GM12892 (cell line): ENCODE data around the gene TRPM5.

ENCODE experiments used
- DNase-seq: peaks from one replicate; pipeline ENCODE4 v3.0.0; 2011; ENCODE audit not compliant: insufficient read length
- FAIRE-seq: peaks from 2 replicates; lab custom pipeline; 2011; peaks lifted over from hg19 to GRCh38; lab: Jason Lieb, UNC
- POLR2A ChIP-seq: IDR thresholded peaks from 2 replicates; pipeline ENCODE4 v1.6.1; 2011; ENCODE audit warnings: low read depth, low read length, control low read depth
- POLR2AphosphoS5 ChIP-seq: IDR thresholded peaks from 2 replicates; pipeline ENCODE4 v1.6.1; 2011; ENCODE audit warnings: low read depth, low read length, control low read depth
- TAF1 ChIP-seq: IDR thresholded peaks from 2 replicates; pipeline ENCODE4 v1.6.1; 2011; ENCODE audit warnings: low read depth, mild to moderate bottlenecking, control low read depth, low read length, borderline replicate concordance

TRPM5 gene

DNA sequence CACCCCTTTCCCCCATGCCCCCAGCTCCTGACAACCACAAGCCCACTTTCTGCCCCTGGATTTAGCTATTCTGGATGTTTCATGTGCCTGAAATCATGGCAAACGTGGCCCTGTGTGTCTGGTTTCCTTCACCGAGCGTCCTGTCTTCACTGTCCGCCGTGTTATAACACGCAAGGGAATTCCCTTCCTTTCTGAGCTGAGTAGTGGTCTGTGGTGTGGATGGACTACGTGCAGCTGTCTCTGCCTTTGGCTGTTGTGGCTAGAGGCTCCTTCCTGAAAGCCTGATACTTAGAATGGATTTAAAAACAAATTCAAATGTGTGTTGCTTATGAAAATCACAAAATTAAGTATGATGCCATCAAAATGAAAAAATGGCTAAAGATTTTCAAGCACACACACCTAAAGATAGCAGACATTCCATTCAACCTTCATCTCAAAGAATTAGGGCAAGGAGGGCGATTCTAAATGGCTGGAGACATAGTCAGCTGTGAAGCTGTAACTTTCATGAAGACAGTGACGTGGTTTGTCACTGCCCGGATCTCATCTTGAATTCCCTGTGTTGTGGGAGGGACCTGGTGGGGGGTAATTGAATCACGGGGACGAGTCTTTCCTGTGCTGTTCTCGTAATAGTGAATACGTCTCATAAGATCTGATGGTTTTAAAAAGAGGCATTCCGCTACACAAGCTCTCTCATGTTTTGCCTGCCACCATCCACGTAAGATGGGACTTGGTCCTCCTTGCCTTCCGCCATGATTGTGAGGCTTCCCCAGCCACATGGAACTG, 31.0 kb upstream of the TRPM5 start:
- no peak for FAIRE-seq
- DNase-seq = no peak
- TF ChIP-seq POLR2A (no peak), POLR2AphosphoS5 (no peak), TAF1 (no peak)

- no peak for TF ChIP-seq POLR2A
- TF ChIP-seq POLR2AphosphoS5 = no peak
- no peak for TF ChIP-seq TAF1
- no peak for DNase-seq
- no peak for FAIRE-seq
These were observed 30.0 kb upstream of the TRPM5 start for GRCh38 chr11:2474059-2474901.

DNA sequence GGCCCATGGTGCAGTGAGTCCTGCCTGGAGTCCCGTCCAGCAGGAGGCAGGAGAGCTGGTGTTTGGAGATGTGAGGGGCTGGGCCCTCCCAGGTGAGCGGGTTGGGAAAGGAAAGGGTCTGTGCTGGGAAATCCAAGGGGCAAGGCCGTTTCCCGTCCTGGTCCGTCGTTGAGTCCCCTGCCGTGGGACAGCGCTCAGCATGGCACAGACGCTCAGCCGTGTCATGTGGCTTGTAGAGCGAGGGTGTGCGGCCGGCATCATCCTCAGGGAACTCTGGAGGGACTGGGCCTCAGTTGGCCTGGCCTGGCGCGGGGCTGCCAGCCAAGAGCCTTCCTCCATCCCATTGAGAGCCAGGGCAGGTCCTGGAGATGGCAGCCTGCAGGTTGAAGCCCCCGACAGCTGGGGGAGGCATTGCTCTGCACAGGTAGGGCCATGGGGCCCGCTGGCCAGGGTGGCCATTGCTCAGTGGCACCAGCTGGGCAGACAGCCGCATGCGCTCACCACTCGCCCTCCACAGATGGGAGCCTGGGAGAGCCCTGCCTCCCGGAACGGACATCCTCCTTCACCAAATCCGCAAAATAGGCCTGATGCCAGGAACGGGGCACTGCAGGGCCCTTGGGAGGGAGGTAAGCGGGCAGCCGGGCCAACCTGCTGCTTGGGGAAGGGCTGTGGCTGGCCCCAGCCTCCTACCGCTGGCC, 29.2 kb upstream of the TRPM5 start:
- no peak for TF ChIP-seq POLR2A
- TF ChIP-seq TAF1 = no peak
- no peak for TF ChIP-seq POLR2AphosphoS5
- DNase-seq (no peak), FAIRE-seq (no peak)

DNA sequence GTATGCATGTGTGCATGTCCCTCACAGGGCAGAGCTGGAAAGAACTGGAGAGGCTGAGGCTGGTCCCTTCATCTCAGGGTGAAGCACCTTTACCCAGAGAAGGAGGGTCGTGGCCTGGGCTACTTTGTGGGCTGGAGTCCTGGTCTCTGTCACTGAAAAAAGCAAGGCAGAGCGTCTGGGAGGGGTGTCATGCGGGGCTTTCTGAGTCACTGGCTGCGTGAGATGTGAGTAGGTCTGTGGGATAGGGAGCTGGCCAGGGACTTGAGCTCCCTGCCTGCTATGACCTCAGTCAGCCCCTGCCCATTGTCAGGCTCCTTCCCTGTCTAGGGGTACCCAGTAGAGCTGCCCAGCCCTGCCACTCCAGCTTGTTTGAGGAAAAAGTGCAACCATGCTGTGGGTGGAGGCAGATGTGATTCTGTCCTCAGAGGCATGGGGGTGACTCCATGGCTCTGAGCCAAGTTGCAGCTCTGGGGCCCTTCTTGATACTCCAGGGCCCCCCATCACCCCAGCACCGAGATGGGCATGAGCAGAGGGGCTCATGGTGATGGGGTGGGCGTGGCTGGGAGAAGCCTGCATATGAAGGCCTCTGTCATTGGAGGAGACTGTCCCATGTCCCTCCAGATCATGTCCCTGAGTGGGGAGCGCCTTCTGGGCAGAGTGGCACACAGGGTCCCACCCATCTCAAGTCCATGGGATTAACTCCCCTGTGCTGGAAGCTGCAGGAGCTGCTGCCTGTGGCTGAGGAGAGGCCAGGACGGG, 28.3 kb upstream of the TRPM5 start:
- no peak for TF ChIP-seq TAF1
- TF ChIP-seq POLR2A = no peak
- TF ChIP-seq POLR2AphosphoS5 = no peak
- no peak for FAIRE-seq

GRCh38 chr11:2471804-2472096, 27.4 kb upstream of the TRPM5 start:
- TF ChIP-seq POLR2A = no peak
- no peak for TF ChIP-seq TAF1
- no peak for TF ChIP-seq POLR2AphosphoS5
- no peak for DNase-seq
- no peak for FAIRE-seq

More for the DNA sequence above, 28.3 kb upstream of the TRPM5 start:
- no peak for DNase-seq

DNA sequence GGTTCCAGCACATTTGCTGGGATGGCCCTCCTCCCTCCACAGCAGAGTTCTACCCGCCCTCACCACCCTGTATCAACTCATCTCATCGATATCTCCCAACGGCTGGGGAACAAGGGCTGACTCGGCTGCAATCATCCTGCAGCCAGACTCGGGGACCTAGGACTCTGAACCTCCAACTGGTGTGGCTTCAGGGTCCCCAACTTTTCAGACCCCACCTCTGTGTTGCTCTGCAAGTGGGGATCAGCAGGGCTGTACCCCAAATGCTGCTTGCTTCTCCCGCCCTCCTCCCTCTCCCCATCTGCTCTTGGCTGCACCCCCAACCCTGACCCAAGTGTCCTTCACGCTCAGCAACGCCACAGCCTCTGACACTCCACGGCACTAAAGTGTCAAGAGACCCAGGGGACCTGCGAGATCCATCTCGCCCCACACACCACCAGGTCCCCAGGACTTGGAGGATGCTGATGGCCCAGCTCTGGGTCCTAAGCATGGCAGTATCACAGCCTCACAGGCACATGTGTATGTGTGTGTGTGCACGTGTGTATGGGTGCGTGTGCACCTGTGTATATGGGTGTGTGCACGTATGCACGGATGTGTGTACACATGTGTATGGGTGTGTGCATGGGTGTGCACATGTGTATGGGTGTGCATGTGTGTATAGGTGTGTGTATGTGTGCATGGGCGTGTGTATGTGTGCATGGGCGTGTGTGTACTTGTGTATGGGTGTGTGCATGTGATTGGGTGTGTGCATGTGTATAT, 26.9 kb upstream of the TRPM5 start:
- FAIRE-seq (no peak), DNase-seq (no peak)
- no peak for TF ChIP-seq POLR2A
- no peak for TF ChIP-seq TAF1

GRCh38 chr11:2470495-2470894, 26.2 kb upstream of the TRPM5 start:
- TF ChIP-seq POLR2A (no peak), POLR2AphosphoS5 (no peak), TAF1 (no peak)
- no peak for DNase-seq
- no peak for FAIRE-seq

- no peak for TF ChIP-seq POLR2A
- TF ChIP-seq POLR2AphosphoS5 = no peak
- no peak for TF ChIP-seq TAF1
- no peak for FAIRE-seq
- no peak for DNase-seq
These were observed 24.3 kb upstream of the TRPM5 start for GRCh38 chr11:2468363-2469235.

- no peak for TF ChIP-seq TAF1
- TF ChIP-seq POLR2A = no peak
- TF ChIP-seq POLR2AphosphoS5 = no peak
- FAIRE-seq (no peak), DNase-seq (no peak)
These were observed 23.4 kb upstream of the TRPM5 start for GRCh38 chr11:2467695-2468055.

GRCh38 chr11:2466869-2467694, 22.8 kb upstream of the TRPM5 start:
- DNase-seq (no peak), FAIRE-seq (no peak)

More at GRCh38 chr11:2466869-2467694, 22.8 kb upstream of the TRPM5 start:
- TF ChIP-seq POLR2A (no peak), TAF1 (no peak), POLR2AphosphoS5 (no peak)
